Kidney epithelial cell (primary cell): ENCODE measurements around the gene ADAP2. TPM values are rescaled to one million over a fixed set of nuclear protein-coding genes. Genes with fewer than 3 reads are reported as not detected.

ENCODE experiments used
- DNase-seq: peaks from one replicate; pipeline ENCODE4 v3.0.0-alpha.2; 2010; ENCODE audit warnings: low read depth
- H3K27me3 ChIP-seq: 2 replicates; pipeline ENCODE4 v1.6.0; 2011; ENCODE audit warnings: low read length; ENCODE audit not compliant: control insufficient read depth, insufficient read depth
- H3K36me3 ChIP-seq: 2 replicates; pipeline ENCODE4 v1.5.1; 2011; ENCODE audit warnings: low read length; ENCODE audit not compliant: control insufficient read depth, insufficient read depth
- H3K4me3 ChIP-seq: 2 replicates; pipeline ENCODE4 v1.5.1; 2011; ENCODE audit warnings: low read depth, mild to moderate bottlenecking, control low read depth, low read length
- CTCF ChIP-seq: IDR thresholded peaks from 2 replicates; pipeline ENCODE4 v1.5.1; 2011; ENCODE audit warnings: mild to moderate bottlenecking, moderate library complexity, low read length, control low read depth, inconsistent platforms; ENCODE audit not compliant: insufficient read depth, poor library complexity, severe bottlenecking
- total RNA-seq: library from RNA; depleted of rRNA; stranded (reverse); fragments of >200 nt; gene quantifications from 2 replicates; pipeline ENCODE4 v1.2.3, GENCODE V29; 2015

ADAP2 gene
- total RNA-seq, 1 donor from 2014 or later, result 10.0 TPM

GRCh38 chr17:30990458-30990857, 68.7 kb downstream of the ADAP2 start:
- H3K36me3 ChIP-seq, result no peaks in the 10 kb centered on the region
- no peak for DNase-seq
- no peak overlapping the region for H3K4me3 ChIP-seq
- TF ChIP-seq CTCF, result no peak
- no peaks in the 10 kb centered on the region for H3K27me3 ChIP-seq

GRCh38 chr17:30992551-30992950, 70.8 kb downstream of the ADAP2 start:
- no peak overlapping the region for H3K4me3 ChIP-seq
- no peak for DNase-seq
- H3K27me3 ChIP-seq, result no peaks in the 10 kb centered on the region
- H3K36me3 ChIP-seq, result no peaks in the 10 kb centered on the region
- no peak for TF ChIP-seq CTCF

GRCh38 chr17:30995347-30995746, 73.6 kb downstream of the ADAP2 start:
- Histone ChIP-seq H3K27me3 (no peaks in the 10 kb centered on the region), H3K36me3 (no peaks in the 10 kb centered on the region), H3K4me3 (no peak overlapping the region)
- DNase-seq, result no peak
- no peak for TF ChIP-seq CTCF

GRCh38 chr17:30996486-30996885, 74.7 kb downstream of the ADAP2 start:
- no peak for TF ChIP-seq CTCF
- Histone ChIP-seq H3K27me3 (no peaks in the 10 kb centered on the region), H3K4me3 (no peak overlapping the region), H3K36me3 (no peaks in the 10 kb centered on the region)
- DNase-seq, result no peak

- Histone ChIP-seq H3K36me3 (no peaks in the 10 kb centered on the region), H3K4me3 (no peak overlapping the region), H3K27me3 (no peaks in the 10 kb centered on the region)
- no peak for TF ChIP-seq CTCF
- DNase-seq, result no peak
Observed at GRCh38 chr17:30997270-30997669, 75.5 kb downstream of the ADAP2 start.

- Histone ChIP-seq H3K36me3 (no peaks in the 10 kb centered on the region), H3K4me3 (no peak overlapping the region), H3K27me3 (no peaks in the 10 kb centered on the region)
- no peak for TF ChIP-seq CTCF
- no peak for DNase-seq
Observed at GRCh38 chr17:30997842-30998241, 76.1 kb downstream of the ADAP2 start.
